Activated T-cell treated with anti-CD3 and anti-CD28 coated beads, Interleukin-2, amount 50 U/mL, for 4 hours (primary cell): ENCODE measurements around the gene ST6GALNAC6. TPM values are rescaled to one million over a fixed set of nuclear protein-coding genes. Genes with fewer than 3 reads are reported as not detected.

Experiments
- ATAC-seq, 2 donors: fragments of 200-7000 bp; cut with Tn5 transposase; one replicate each; pipeline ENCODE4 v1.10.0; 2021
- DNase-seq: peaks from one replicate; pipeline ENCODE4 v3.0.0-alpha.2; 2020
- H3K27me3 Mint-ChIP-seq: one replicate; pipeline ENCODE4 v1.8.0; 2021; ENCODE audit warnings: low read depth, mixed read lengths
- H3K36me3 Mint-ChIP-seq: one replicate; pipeline ENCODE4 v1.8.0; 2022; ENCODE audit warnings: mixed read lengths; ENCODE audit not compliant: insufficient read depth
- H3K4me1 Mint-ChIP-seq: one replicate; pipeline ENCODE4 v1.8.0; 2021; ENCODE audit warnings: low read depth, mixed read lengths
- H3K4me3 Mint-ChIP-seq: one replicate; pipeline ENCODE4 v1.8.0; 2021; ENCODE audit warnings: mild to moderate bottlenecking, moderate library complexity, mixed read lengths
- H3K9me3 Mint-ChIP-seq: one replicate; pipeline ENCODE4 v1.8.0; 2021; ENCODE audit warnings: mixed read lengths
- total RNA-seq, 3 donors: library from RNA; stranded (reverse); gene quantifications; one replicate each; pipeline ENCODE4 v1.2.1, GENCODE V29; 2021

Gene ST6GALNAC6
- 10 to 100 TPM; 25.9 to 31.5 (median 31.0) TPM for total RNA-seq

GRCh38 chr9:127899128-127899943 is at the start of gene ST6GALNAC6:
Gene ST6GALNAC6 (minus strand): TSS chr9:127899603. CDS start chr9:127897981, 1,622 bp downstream.
- H3K36me3 Mint-ChIP-seq, result peaks cover 22% of the 10 kb centered on the region
- peaks cover 45% of the 10 kb centered on the region for H3K4me1 Mint-ChIP-seq
- H3K27me3 Mint-ChIP-seq, result no peaks in the 10 kb centered on the region
- peak; percentile 87 to 88 for ATAC-seq
- DNase-seq, result peak; percentile 60
- no peaks in the 10 kb centered on the region for H3K9me3 Mint-ChIP-seq
- H3K4me3 Mint-ChIP-seq, result peak within 1 kb of the TSS; percentile 86

- H3K4me3 Mint-ChIP-seq, result no peak overlapping the region
- ATAC-seq (no peak), DNase-seq (no peak)
- H3K27me3 Mint-ChIP-seq, result no peaks in the 10 kb centered on the region
- peaks cover 19% of the 10 kb centered on the region for H3K36me3 Mint-ChIP-seq
- H3K9me3 Mint-ChIP-seq, result no peaks in the 10 kb centered on the region
- peaks cover 44% of the 10 kb centered on the region for H3K4me1 Mint-ChIP-seq
Measured at GRCh38 chr9:127947841-127948710, 48.7 kb upstream of the ST6GALNAC6 start.

GRCh38 chr9:127946728-127947127 is 47.3 kb upstream of the ST6GALNAC6 start:
- H3K9me3 Mint-ChIP-seq, result no peaks in the 10 kb centered on the region
- DNase-seq (no peak), ATAC-seq (no peak)
- peaks cover 39% of the 10 kb centered on the region for H3K4me1 Mint-ChIP-seq
- H3K4me3 Mint-ChIP-seq, result no peak overlapping the region
- H3K36me3 Mint-ChIP-seq, result peaks cover 22% of the 10 kb centered on the region
- no peaks in the 10 kb centered on the region for H3K27me3 Mint-ChIP-seq

GRCh38 chr9:127945942-127946341 is 46.5 kb upstream of the ST6GALNAC6 start:
- H3K36me3 Mint-ChIP-seq, result peaks cover 19% of the 10 kb centered on the region
- no peak for DNase-seq
- no peak for ATAC-seq
- peaks cover 35% of the 10 kb centered on the region for H3K4me1 Mint-ChIP-seq
- no peaks in the 10 kb centered on the region for H3K9me3 Mint-ChIP-seq
- H3K4me3 Mint-ChIP-seq, result no peak overlapping the region
- no peaks in the 10 kb centered on the region for H3K27me3 Mint-ChIP-seq

- no peak for DNase-seq
- ATAC-seq, result no peak
- Mint-ChIP-seq H3K4me1 (peaks cover 30% of the 10 kb centered on the region), H3K9me3 (no peaks in the 10 kb centered on the region), H3K27me3 (no peaks in the 10 kb centered on the region), H3K36me3 (peaks cover 18% of the 10 kb centered on the region), H3K4me3 (no peak overlapping the region)
Measured at GRCh38 chr9:127945338-127945737, 45.9 kb upstream of the ST6GALNAC6 start.

- Mint-ChIP-seq H3K9me3 (no peaks in the 10 kb centered on the region), H3K36me3 (peaks cover 16% of the 10 kb centered on the region), H3K4me3 (no peak overlapping the region), H3K4me1 (peaks cover 25% of the 10 kb centered on the region), H3K27me3 (no peaks in the 10 kb centered on the region)
- no peak for DNase-seq
- no peak for ATAC-seq
Measured at GRCh38 chr9:127944586-127945218, 45.3 kb upstream of the ST6GALNAC6 start.

- Mint-ChIP-seq H3K4me3 (no peak overlapping the region), H3K4me1 (peaks cover 23% of the 10 kb centered on the region), H3K36me3 (peaks cover 15% of the 10 kb centered on the region), H3K27me3 (no peaks in the 10 kb centered on the region), H3K9me3 (no peaks in the 10 kb centered on the region)
- DNase-seq (peak; percentile 76), ATAC-seq (peak; percentile 86 to 88)
Measured at GRCh38 chr9:127943731-127944144, 44.3 kb upstream of the ST6GALNAC6 start.

GRCh38 chr9:127943011-127943662 is 43.7 kb upstream of the ST6GALNAC6 start:
- ATAC-seq (peak in 1 of 2 donors; percentile 4), DNase-seq (no peak)
- Mint-ChIP-seq H3K4me3 (no peak overlapping the region), H3K36me3 (peaks cover 12% of the 10 kb centered on the region), H3K27me3 (no peaks in the 10 kb centered on the region), H3K4me1 (peaks cover 23% of the 10 kb centered on the region), H3K9me3 (no peaks in the 10 kb centered on the region)

- H3K36me3 Mint-ChIP-seq, result peaks cover 12% of the 10 kb centered on the region
- H3K4me1 Mint-ChIP-seq, result peaks cover 26% of the 10 kb centered on the region
- DNase-seq (peak; percentile 46), ATAC-seq (peak; percentile 45 to 51)
- H3K4me3 Mint-ChIP-seq, result no peak overlapping the region
- no peaks in the 10 kb centered on the region for H3K27me3 Mint-ChIP-seq
- no peaks in the 10 kb centered on the region for H3K9me3 Mint-ChIP-seq
Measured at GRCh38 chr9:127942216-127943010, 43.0 kb upstream of the ST6GALNAC6 start.

GRCh38 chr9:127941961-127942215 is 42.5 kb upstream of the ST6GALNAC6 start:
- H3K36me3 Mint-ChIP-seq, result peaks cover 12% of the 10 kb centered on the region
- no peaks in the 10 kb centered on the region for H3K27me3 Mint-ChIP-seq
- no peaks in the 10 kb centered on the region for H3K9me3 Mint-ChIP-seq
- DNase-seq (no peak), ATAC-seq (no peak)
- H3K4me3 Mint-ChIP-seq, result no peak overlapping the region
- H3K4me1 Mint-ChIP-seq, result peaks cover 27% of the 10 kb centered on the region

- Mint-ChIP-seq H3K9me3 (no peaks in the 10 kb centered on the region), H3K27me3 (no peaks in the 10 kb centered on the region), H3K4me3 (no peak overlapping the region), H3K4me1 (peaks cover 30% of the 10 kb centered on the region), H3K36me3 (peaks cover 12% of the 10 kb centered on the region)
- ATAC-seq (no peak), DNase-seq (no peak)
Measured at GRCh38 chr9:127941062-127941960, 41.9 kb upstream of the ST6GALNAC6 start.

GRCh38 chr9:127940593-127940992 is 41.2 kb upstream of the ST6GALNAC6 start:
- peaks cover 35% of the 10 kb centered on the region for H3K4me1 Mint-ChIP-seq
- no peaks in the 10 kb centered on the region for H3K9me3 Mint-ChIP-seq
- DNase-seq (no peak), ATAC-seq (no peak)
- no peaks in the 10 kb centered on the region for H3K27me3 Mint-ChIP-seq
- no peak overlapping the region for H3K4me3 Mint-ChIP-seq
- H3K36me3 Mint-ChIP-seq, result peaks cover 15% of the 10 kb centered on the region

- peaks cover 37% of the 10 kb centered on the region for H3K4me1 Mint-ChIP-seq
- H3K4me3 Mint-ChIP-seq, result peak overlapping the region; percentile 45
- DNase-seq, result no peak
- no peak for ATAC-seq
- no peaks in the 10 kb centered on the region for H3K9me3 Mint-ChIP-seq
- no peaks in the 10 kb centered on the region for H3K27me3 Mint-ChIP-seq
- peaks cover 8% of the 10 kb centered on the region for H3K36me3 Mint-ChIP-seq
Measured at GRCh38 chr9:127938298-127938690, 38.9 kb upstream of the ST6GALNAC6 start.
